OCI-M1 (cell line): ENCODE data around the gene OSBP.
A peak's percentile ranks its signal among the peaks of the same experiment; 100 is the strongest.
"Not testable (repeated sequence)": the region's sequence is repeated elsewhere in the genome, so short reads cannot be mapped to it uniquely, and the experiment has no call there.

Experiments
- DNase-seq: peaks from one replicate; lab custom pipeline; 2025; lab: John Stamatoyannopoulos, UW

OSBP gene, protein sequence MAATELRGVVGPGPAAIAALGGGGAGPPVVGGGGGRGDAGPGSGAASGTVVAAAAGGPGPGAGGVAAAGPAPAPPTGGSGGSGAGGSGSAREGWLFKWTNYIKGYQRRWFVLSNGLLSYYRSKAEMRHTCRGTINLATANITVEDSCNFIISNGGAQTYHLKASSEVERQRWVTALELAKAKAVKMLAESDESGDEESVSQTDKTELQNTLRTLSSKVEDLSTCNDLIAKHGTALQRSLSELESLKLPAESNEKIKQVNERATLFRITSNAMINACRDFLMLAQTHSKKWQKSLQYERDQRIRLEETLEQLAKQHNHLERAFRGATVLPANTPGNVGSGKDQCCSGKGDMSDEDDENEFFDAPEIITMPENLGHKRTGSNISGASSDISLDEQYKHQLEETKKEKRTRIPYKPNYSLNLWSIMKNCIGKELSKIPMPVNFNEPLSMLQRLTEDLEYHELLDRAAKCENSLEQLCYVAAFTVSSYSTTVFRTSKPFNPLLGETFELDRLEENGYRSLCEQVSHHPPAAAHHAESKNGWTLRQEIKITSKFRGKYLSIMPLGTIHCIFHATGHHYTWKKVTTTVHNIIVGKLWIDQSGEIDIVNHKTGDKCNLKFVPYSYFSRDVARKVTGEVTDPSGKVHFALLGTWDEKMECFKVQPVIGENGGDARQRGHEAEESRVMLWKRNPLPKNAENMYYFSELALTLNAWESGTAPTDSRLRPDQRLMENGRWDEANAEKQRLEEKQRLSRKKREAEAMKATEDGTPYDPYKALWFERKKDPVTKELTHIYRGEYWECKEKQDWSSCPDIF

GRCh38 chr11:59615637-59616395, at the start of gene OSBP:
OSBP (minus strand) TSS chr11:59615774; CDS start chr11:59615664, 110 bp downstream.
- peak; percentile 100 for DNase-seq

DNA sequence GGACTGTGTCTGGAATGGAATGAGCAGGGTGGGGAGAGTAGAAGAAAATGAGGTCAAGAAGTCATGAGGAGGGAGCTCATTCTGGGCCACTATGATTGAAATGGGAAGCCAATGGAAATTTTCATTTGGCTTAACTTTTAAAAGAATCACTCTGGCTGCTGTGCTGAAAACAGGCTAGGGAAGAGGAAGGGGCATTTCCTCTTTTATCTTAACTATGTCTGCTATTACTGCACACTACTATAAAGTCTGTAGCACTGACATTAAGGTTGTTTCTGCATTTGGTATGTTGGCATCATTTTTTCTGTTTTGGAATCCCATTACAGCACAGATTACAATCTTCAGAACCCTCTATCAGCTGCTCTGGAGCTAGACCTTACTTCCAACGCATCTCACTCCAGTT, 45.0 kb upstream of the OSBP start:
- DNase-seq: no peak

DNA sequence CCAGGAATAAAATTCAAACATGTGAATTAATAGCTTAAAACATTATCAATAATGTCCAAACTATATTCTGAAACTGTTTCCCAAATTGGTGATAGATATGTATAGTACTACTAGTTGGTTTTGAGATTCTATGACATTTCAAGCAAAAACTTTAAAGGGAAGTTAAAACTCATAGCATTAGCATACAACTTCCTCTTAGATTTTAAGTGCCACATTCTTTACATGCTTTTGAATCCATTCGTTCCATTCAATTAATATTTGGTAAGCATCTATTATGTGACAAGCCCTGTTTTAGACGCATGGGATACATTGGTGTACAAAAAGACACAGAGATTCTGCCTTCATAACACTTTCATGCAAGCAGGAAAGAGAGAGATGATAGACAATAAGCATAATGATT, 44.4 kb upstream of the OSBP start:
- DNase-seq: no peak

GRCh38 chr11:59658036-59658435, 42.5 kb upstream of the OSBP start:
- no peak for DNase-seq

GRCh38 chr11:59654893-59655292, 39.3 kb upstream of the OSBP start:
- DNase-seq: no peak

DNA sequence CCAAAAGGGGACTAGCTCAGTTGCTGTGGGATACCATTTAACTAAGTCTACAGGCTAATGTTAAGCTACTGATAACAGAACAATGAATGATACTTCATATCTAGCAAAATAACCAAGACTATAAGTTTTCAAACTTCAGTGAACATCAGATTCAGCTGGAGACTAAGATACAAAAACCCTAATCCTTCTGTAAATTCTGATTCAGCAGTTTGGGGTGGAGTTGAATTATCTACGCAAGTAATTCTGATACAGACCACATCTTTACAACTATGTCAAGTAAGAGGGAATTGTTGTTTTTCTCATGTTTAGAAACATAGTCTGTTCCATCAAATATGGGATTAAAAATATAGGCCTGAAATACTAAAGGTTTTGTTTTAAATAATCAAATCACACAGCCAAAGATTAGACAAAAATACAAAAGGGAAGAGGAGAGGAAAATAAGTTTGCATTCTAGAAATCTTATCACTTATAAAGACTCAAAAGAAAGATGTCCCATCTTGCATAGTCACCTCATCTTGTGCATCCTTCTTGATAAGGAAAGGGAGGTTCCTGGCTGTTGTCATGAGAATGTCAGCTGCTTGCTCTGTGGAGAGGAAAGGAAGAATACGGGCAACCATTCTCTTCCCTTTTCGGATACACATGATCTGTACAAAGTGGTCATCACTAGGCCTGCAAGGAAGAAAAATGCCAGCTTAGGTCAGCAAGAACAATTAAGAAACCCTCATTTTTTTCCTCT, 31.8 kb upstream of the OSBP start:
- DNase-seq: peak; percentile 60

- DNase-seq: no peak
These were observed 29.0 kb upstream of the OSBP start for GRCh38 chr11:59644528-59644927.

DNA sequence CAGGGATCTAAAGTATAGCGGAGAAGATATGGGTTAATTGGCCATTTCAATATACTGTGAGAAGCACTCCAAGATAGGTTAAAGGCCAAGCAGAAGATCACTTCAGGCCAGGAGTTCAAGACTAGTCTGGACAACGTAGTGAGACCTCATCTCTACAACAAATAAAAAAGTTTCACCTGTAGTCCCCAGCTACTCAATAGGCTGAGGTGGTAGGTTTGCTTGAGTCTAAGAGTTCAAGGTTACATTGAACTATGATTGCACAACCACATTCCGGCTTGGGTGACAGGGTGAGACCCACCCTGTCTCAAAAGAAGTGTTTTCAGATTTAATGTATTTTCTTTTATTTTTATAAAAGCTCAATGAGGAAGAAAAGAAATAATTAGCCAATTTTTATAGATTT, 27.8 kb upstream of the OSBP start:
- DNase-seq: no peak

- no peak for DNase-seq
These were observed 25.6 kb upstream of the OSBP start for GRCh38 chr11:59641156-59641555.

DNA sequence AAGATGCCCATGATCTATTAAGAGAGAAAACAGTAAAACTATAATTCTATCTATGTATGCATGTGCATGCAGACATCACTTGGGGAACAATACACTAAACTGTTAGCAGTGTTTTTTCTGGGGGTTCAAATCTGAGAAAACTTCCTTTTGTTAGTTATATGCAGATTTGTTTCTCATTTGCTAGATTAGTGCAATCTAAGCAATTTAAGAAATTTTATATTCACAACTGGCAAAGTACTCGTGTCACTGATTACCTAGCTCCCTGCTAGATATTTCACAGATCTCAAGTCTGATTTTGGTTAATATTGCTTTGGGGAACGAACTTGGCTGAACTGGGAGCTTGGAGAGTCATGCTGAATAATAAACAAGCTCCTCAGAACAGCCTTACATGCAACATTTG, 14.9 kb upstream of the OSBP start:
- no peak for DNase-seq

- DNase-seq: no peak
These were observed 14.4 kb upstream of the OSBP start for GRCh38 chr11:59629996-59630395.

DNA sequence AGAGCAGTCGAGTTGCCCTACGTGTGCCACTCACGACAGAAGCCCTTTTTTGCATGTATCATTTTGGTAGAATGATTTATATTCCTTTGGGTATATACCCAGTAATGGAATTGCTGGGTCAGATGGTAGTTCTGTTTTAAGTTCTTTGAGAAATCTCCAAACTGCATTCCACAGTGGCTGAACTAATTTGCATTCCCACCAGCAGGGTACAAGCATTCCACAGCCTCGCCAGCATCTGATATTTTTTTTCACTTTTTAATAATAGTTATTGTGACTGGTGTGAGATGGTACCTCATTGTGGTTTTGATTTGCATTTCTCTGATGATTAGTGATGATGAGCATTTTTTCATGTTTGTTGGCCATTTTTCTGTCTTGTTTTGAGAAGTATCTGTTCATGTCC, 11.4 kb upstream of the OSBP start:
- not testable (repeated sequence) for DNase-seq

DNA sequence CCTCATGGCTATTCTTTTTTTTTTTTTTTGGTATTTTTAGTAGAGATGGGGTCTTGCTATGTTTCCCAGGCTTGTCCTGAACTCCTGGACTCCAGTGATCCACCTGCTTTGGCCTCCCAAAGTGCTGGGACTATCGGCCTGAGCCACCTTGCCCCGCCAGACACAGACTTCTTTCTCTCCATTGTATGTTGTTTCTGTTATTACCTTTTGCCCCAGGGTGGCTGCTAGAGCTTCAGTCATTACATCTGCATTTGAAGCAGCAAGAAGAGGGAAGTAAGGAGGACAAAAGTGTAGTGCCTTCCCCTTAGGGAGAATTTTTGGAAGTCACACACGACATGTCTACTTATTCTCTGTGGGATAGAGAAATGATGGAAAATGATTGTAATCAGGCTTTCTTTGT, 10.1 kb upstream of the OSBP start:
- DNase-seq: no peak

GRCh38 chr11:59617876-59618275, 2.3 kb upstream of the OSBP start:
- DNase-seq: no peak

- no peak for DNase-seq
These were observed 915 bp upstream of the OSBP start for GRCh38 chr11:59616396-59616982.

- DNase-seq: peak; percentile 43
These were observed 396 bp downstream of the OSBP start for GRCh38 chr11:59615120-59615636.

- DNase-seq: peak; percentile 42
These were observed 1.1 kb downstream of the OSBP start for GRCh38 chr11:59614277-59615119.

DNA sequence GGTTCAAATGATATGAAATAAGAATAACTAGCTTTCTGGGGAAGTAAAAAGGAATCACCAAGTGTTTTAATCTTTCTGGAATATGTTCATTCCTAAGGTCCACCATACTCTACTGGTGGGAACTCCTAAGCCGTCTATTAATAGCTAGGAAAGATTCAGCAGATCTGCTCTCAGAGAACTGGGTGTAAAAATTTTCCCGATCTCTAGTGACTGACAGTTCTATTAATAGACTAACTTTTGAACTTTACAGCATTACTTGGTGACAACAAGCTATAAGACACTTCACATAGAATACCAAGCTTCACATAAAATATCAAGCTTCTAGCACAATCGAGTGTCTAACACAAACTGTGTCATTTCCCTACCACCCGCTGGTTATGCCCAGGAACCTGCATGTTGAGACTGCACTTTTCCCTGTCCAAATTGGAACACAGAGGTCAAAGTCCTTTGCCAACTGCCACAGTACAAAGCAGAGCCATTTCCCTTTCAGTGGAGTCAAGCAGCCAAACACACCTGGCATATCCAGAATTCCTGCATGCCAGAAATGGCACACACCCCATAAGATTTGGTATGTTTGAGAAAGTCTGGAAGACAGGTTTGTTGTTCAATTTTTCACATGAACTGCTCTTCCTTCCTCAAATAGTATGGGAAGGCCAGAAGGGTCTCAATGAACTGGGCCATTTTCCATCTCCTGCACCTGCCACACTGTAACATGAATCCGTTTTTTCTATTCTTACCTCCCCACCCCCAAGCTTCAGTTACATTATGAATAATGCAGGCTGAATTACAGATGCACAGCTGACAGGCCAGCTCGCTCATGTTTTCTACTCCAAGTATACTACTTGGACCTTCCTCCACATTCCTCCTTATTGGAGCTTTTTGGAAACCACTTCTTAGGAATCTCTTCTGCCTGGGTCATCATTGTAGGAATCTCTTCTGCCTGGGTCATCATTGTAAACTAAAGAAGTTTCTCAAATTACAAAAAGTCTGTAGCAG, 3.7 kb downstream of the OSBP start:
- DNase-seq: no peak

DNA sequence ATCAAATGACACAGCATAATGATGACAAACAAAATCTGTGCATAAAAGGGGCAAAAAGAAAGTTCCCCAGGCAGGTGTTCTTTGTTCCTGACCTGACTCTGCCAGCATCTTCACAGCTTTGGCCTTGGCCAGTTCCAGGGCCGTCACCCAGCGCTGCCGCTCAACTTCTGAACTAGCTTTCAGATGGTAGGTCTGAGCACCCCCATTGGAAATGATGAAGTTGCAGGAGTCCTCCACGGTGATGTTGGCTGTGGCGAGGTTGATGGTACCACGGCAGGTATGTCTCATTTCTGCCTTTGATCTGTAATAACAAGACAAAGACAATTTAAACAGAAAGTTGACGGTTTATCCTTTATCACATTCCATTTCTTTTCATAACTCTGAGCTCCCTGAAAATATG, 5.3 kb downstream of the OSBP start:
- DNase-seq: no peak
